HEK293 (cell line): ENCODE measurements around the gene DNAH11.

Experiments used
- TCF7L2 ChIP-seq: IDR thresholded peaks from 2 replicates; pipeline ENCODE4 v1.6.1; 2011; ENCODE audit warnings: low read depth, mild to moderate bottlenecking, inconsistent platforms, low read length, moderate library complexity, borderline replicate concordance
- ZBTB1 ChIP-seq: fragments of 450-650 bp; formaldehyde crosslinking; IDR thresholded peaks from 2 replicates; pipeline ENCODE4 v1.5.1; 2016; ENCODE audit warnings: missing biosample characterization, missing genetic modification characterization
- TF ChIP-seq, protein P1 (sequence below): fragments of 450-650 bp; formaldehyde crosslinking; IDR thresholded peaks from 2 replicates; pipeline ENCODE4 v1.5.1; 2016; ENCODE audit warnings: missing biosample characterization, missing genetic modification characterization
- TF ChIP-seq, protein P2 (sequence below): fragments of 450-650 bp; formaldehyde crosslinking; IDR thresholded peaks from 2 replicates; pipeline ENCODE4 v1.5.1; 2017; ENCODE audit warnings: missing biosample characterization, missing genetic modification characterization

DNA sequence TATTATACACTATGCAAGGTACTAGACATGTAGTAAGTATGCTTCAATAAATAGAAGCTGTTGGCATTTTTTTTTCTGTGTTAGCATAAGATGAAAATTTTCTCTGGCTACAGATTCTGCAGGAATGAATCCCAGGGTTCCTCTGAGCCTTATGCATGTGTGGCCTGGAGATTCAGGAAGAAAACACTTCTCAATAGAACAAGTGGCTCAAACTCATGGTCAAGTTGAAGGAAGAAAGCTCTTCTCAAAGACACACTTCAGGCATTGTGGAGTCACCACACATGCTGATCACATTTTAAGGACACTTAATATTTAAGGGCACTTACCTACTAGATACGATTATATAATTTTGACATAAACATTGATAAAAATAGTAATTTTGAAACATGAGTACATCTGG lies 19.5 kb downstream of the DNAH11 start:
- TF ChIP-seq, protein P1, sequence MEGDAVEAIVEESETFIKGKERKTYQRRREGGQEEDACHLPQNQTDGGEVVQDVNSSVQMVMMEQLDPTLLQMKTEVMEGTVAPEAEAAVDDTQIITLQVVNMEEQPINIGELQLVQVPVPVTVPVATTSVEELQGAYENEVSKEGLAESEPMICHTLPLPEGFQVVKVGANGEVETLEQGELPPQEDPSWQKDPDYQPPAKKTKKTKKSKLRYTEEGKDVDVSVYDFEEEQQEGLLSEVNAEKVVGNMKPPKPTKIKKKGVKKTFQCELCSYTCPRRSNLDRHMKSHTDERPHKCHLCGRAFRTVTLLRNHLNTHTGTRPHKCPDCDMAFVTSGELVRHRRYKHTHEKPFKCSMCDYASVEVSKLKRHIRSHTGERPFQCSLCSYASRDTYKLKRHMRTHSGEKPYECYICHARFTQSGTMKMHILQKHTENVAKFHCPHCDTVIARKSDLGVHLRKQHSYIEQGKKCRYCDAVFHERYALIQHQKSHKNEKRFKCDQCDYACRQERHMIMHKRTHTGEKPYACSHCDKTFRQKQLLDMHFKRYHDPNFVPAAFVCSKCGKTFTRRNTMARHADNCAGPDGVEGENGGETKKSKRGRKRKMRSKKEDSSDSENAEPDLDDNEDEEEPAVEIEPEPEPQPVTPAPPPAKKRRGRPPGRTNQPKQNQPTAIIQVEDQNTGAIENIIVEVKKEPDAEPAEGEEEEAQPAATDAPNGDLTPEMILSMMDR (tag by site-specific recombination): no peak
- TF ChIP-seq, protein P2, sequence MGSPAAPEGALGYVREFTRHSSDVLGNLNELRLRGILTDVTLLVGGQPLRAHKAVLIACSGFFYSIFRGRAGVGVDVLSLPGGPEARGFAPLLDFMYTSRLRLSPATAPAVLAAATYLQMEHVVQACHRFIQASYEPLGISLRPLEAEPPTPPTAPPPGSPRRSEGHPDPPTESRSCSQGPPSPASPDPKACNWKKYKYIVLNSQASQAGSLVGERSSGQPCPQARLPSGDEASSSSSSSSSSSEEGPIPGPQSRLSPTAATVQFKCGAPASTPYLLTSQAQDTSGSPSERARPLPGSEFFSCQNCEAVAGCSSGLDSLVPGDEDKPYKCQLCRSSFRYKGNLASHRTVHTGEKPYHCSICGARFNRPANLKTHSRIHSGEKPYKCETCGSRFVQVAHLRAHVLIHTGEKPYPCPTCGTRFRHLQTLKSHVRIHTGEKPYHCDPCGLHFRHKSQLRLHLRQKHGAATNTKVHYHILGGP (tag by site-specific recombination): no peak
- no peak for TF ChIP-seq ZBTB1
- no peak for TF ChIP-seq TCF7L2
